ENCODE data around the gene TRMT112. TPM values are rescaled to one million over a fixed set of nuclear protein-coding genes. Genes with fewer than 3 reads are reported as not detected.

TRMT112 gene
- polyA plus RNA-seq, 1 donor, result 183 TPM

DNA sequence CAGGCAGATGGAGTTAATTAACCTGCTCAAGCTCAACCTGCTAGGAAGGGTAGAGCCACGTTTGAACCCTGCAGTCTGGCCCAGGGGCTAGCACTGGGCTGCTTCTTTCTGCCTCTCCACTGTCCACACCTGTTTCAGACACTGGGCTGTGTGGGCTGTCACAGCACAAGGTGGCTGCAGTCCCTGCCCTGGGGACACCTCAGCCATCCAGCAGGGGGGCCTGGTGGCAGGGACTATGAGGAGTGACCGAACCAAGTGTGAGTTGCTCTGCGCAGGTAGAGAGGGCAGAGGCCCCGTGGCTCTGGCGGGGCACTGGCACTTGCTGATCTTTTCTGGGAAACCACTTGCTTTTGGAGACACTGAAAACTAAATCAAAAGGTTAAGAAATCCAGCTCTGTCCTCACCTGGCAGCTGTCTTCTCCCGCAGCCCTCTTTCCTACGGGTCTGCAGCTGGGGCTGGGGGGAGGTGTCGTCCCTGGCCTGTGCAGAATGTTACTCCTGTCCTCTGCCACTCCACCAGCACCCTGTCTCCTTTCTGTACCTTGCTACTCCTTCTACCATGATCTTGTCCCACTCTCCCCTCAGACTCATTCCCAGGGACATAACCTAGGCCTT is 38.7 kb downstream of the TRMT112 start:
- no peak for DNase-seq

DNA sequence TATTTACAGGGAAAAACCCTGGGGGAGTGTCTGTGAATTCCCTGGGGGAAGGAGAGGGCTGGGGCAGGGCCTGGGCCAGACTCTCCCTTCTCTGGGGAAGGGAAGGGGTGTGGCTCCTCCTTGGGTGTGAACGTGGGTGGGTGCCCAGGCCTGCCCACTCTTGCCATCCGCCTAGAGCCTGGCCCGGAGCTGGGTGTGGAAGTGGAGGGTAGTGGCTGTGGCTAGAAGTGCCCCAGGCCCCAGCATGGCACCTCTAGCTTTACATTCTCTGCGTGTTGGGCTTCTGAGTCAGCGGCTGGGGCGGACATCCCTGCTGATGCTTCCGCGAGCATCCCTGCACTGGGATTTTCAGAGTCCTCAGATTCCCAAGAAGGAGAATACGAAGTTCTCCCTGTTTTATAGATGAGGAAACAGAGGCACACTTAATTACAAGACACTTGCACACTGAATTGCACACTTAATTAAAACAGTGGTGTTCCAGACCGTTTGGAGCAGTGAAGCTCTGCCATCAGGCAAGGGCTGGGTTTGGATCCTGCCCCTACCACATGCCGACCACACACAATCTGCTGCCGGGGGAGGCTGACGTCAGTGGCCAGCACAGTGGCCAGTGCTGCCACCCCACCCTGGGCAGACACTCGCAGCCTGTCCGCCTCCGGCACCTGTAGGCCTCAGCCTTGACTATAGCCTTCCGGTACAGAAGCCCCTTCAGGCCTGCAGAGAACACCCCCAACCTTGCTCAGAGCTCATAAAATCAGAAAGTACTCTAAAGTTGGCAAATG is 40.5 kb downstream of the TRMT112 start:
- no peak for DNase-seq

DNA sequence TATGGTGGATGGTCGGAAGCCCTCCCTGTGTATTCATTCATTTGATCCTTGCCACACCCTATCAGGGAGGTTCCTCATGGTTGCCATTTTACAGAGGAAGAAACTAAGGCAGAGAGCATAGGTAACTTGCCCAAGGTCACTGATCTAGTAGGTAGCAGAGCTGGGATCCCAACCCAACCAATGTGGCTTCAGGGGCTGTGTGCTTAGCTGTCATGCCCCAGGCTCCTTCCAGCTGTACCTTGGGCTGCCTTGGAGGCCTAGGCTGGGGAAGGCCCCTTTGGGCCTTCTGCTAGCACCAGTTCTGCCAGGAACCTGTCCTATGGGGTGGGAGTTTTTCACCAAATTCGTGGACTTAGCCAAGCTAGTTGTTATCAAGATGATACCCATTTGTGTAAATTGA is 41.5 kb downstream of the TRMT112 start:
- DNase-seq, result no peak

DNA sequence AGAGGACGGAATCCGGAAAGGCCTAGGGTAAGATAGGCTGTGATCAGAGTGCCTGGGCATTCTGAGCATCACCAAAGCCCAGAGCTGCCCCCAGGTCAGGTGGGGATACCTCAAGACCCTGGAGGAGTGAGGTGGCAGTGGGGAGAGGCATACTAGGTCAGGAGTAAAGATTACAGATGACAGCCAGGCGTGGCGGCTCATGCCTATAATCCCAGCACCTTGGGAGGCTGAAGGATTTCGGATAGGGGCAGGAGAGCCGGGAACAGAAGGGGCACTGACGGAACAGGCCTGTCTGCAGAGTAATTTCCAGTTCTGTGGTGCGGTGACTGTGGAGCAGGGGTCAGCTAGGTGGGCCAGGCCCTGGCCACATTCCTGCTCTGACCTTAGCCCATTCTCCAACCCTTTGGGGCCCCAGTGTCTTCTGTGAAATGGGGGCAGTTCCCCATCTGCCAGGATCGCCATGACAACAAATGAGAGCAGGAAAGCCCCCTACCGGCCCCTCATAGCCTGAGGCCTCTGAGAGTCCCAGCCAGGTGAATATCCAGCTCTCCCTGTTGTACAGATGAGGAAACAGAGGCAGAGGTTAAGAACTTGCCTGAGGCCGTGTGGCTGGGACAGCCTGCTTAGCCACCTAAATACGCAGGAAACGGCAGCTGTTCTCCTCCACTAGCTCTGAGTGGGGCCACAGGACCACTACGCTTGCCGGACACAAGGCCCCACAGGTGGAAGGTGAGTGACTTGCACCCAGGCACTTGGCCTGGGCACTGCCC is 42.1 kb downstream of the TRMT112 start:
- no peak for DNase-seq

DNA sequence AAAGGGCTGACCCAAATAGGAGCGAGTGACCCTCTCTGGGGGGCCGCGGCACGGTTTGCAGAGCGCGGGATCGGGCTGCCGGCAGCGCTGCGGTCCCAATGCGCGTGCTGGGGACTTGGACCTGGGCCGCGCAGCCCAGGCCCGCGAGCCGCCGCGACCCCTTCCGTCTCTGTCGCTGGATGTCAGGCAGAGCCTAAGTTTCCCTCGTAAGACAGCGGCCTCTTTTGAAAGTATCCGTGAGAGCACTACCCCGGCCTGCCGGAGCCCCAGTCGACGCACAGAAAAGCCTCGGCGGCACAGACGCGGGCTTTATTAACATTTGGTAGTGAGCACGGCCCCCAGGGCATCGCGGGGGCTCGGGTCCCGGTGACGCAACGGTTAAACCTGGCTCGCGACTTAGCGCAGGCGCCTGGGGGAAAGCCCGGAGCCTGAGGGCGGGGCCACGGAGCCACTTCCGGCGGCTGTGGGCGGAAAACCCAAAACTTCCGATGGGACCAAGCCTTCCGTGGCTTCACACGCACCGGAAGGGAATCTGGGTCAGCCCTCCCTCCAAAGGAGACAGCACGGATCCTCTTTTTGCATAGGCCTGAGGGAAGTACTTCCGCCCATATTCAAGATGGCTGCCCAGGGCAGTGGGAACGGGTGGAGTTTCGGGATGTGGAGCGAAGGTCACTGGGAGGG is 47.7 kb downstream of the TRMT112 start:
- peak; percentile 98 for DNase-seq

DNA sequence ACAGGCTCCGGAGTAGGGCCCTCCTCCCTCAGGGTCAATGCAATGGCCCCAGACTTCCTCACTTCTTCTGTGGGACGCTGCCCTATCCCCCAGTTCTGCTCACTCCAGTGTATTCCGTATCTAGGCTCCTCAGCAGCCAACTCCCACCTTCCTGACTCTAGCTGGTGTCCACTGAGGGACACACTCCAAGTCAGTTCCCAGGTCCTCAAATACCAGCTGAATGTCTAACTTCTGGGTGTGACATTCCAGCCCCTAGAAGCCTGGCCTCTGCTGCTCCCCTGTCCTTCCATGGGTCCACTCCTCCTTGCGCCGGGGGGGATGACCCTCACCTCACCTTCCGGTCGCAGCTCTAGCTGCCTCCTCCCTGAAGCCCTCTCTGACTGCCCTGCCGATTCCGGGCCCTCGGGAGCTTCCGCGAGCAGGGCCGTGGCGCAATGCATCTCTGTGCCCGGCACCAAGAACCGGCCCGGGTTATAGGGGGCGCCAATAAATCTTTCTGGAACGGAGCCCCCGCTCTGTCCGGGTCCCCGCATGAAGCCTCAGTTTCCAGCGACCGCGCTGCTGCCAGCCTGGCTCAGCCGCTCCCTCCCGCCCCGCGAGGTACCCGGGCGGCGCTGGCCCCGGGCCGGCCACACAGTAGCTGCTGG is 48.3 kb downstream of the TRMT112 start:
- no peak for DNase-seq

DNA sequence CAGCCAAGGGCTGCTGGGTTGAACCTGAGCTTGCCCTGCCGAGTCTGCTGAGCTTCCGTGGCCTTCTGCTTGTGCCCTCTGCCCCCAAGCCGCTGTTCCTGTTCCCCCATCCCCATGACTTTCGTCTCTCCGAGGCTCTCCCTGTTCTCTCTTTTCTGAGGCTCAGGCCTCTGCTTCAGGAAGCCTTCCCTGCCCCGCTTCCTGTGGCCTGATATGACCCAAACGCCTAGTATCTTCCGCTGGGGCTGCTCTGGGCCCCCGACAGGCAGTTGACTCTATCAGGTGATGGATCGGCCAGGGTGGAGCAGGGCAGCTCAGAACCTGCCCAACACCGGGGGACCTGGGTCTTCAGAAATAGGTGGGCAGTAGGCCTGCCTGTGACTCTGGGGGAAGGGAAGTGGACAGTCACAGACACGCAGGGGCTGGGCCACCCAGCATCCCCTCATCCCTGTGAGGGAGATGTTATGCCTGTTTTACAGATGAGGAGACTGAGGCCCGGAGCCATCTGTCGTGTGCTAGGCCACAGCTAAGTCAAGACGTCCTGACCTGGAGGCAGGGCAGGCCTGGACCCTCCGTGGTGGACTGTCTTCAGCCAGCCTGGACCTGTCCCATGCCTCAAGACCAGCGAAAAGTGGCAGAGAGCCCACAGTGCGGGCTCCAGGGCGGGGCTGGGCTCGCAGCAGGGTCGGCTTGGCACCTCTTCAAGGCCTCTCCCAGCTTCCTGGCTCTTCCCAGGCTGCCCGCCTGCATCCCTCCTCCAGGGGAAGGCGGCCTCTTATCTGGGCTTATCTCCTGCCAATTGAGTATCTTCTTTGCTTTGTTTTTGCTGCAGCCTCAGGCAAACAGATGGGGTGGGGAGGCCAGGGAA is 49.1 kb downstream of the TRMT112 start:
- DNase-seq, result no peak

DNA sequence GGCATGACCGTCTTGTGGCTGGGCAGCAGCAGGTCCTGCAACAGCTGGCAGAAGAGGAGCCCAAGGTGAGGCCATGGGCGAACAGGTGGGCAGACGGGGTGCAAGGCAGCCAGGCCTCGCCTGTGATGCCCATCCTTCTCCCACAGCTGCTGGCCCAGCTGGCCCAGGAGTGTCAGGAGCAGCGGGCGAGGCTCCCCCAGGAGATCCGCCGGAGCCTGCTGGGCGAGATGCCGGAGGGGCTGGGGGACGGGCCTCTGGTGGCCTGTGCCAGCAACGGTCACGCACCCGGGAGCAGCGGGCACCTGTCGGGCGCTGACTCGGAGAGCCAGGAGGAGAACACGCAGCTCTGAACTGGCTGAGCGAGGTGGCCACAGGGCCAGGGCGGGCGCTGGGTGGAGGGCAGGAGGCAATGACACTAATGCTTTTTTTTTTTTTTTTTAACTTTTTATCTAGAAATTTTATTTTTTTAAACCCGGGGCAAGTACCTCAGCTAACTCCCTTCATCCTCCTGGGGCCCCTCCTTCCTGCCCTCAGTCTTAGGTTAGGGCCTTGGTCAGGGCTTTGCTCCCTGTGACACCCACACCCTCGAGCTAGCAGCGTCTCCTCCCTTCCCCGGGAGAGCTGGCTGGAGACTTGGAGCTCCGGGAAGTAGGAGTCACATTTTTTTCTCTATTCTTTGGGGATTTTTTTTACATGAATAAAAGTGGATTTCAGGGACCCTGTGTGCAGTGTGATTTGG is 50.0 kb downstream of the TRMT112 start:
- no peak for DNase-seq

Other genes starting within 250 kb of the TRMT112 start
- gene MACROD1, start 151.4 kb downstream of the TRMT112 start, polyA plus RNA-seq (ENCODE audit: insufficient read length), result 13.3 TPM
- gene STIP1, start 131.4 kb downstream of the TRMT112 start, polyA plus RNA-seq (ENCODE audit: insufficient read length), result 215 TPM
- gene FERMT3, start 110.8 kb downstream of the TRMT112 start, polyA plus RNA-seq (ENCODE audit: insufficient read length), result 4.1 TPM
- gene TRPT1, start 91.4 kb downstream of the TRMT112 start, polyA plus RNA-seq (ENCODE audit: insufficient read length), result 44.8 TPM
- 24.1 TPM for gene NUDT22, start 91.3 kb downstream of the TRMT112 start, polyA plus RNA-seq (ENCODE audit: insufficient read length)
- gene DNAJC4, start 87.0 kb downstream of the TRMT112 start, polyA plus RNA-seq (ENCODE audit: insufficient read length), result 53.4 TPM
- 87.6 TPM for gene VEGFB, start 83.0 kb downstream of the TRMT112 start, polyA plus RNA-seq (ENCODE audit: insufficient read length)
- gene FKBP2, start 76.5 kb downstream of the TRMT112 start, polyA plus RNA-seq (ENCODE audit: insufficient read length), result 72.7 TPM
- 56.4 TPM for gene PPP1R14B, start 70.6 kb downstream of the TRMT112 start, polyA plus RNA-seq (ENCODE audit: insufficient read length)
- 13.5 TPM for gene PLCB3, start 66.0 kb downstream of the TRMT112 start, polyA plus RNA-seq (ENCODE audit: insufficient read length)
- gene BAD, start 32.9 kb downstream of the TRMT112 start, polyA plus RNA-seq (ENCODE audit: insufficient read length), result 37.9 TPM
- gene GPR137, start 31.7 kb downstream of the TRMT112 start, polyA plus RNA-seq (ENCODE audit: insufficient read length), result 32.5 TPM
- not detected for gene KCNK4, start 26.3 kb downstream of the TRMT112 start, polyA plus RNA-seq (ENCODE audit: insufficient read length)
- not detected for gene CATSPERZ, start 17.2 kb downstream of the TRMT112 start, polyA plus RNA-seq (ENCODE audit: insufficient read length)
- 20.9 TPM for gene ESRRA, start 12.0 kb downstream of the TRMT112 start, polyA plus RNA-seq (ENCODE audit: insufficient read length)
- gene PRDX5, start 562 bp upstream of the TRMT112 start, polyA plus RNA-seq (ENCODE audit: insufficient read length), result 148 TPM
- gene CCDC88B, start 22.6 kb upstream of the TRMT112 start, polyA plus RNA-seq (ENCODE audit: insufficient read length), result 3.3 TPM
- gene RPS6KA4, start 41.6 kb upstream of the TRMT112 start, polyA plus RNA-seq (ENCODE audit: insufficient read length), result 9.1 TPM
- 29.3 TPM for gene SLC22A11, start 238.4 kb upstream of the TRMT112 start, polyA plus RNA-seq (ENCODE audit: insufficient read length)

Measured in left kidney (tissue), 2 donors.